HCT116 (cell line): ENCODE data around the gene UCP2. TPM values are rescaled to one million over a fixed set of nuclear protein-coding genes. Genes with fewer than 3 reads are reported as not detected.

Experiments
- ATAC-seq: fragments of 200-7000 bp; cut with Tn5 transposase; 2 replicates; pipeline ENCODE4 v1.9.1; 2020; ENCODE audit warnings: mild to moderate bottlenecking, moderate library complexity
- BruUV-seq: library from RNA; stranded (reverse); fragments of 400-500 nt; replicated peaks from 2 replicates; lab custom pipeline; 2021; lab: Mats Ljungman, UMichigan
- CTCF ChIA-PET: fragments of 300-600 bp; sonication (Branson Sonifier 250); formaldehyde crosslinking; loops from one replicate; lab custom pipeline; 2021; ENCODE audit warnings: antibody characterized with exemption; lab: Charles Lee
- POLR2A ChIA-PET: fragments of 300-600, 350-600 bp; sonication (Branson Sonifier 250); formaldehyde crosslinking; loops from one replicate; lab custom pipeline; 2021; ENCODE audit warnings: antibody characterized with exemption; lab: Charles Lee
- RAD21 ChIA-PET, 2 experiments: fragments of 300-600 bp; sonication (Branson Sonifier 250); formaldehyde crosslinking; loops; one replicate each; lab custom pipeline; 2023; ENCODE audit warnings: low total read pairs in 2 of 2; ENCODE audit not compliant: uncharacterized antibody in 2 of 2, unreplicated experiment in 2 of 2, low non-redundant PET in 1 of 2; lab: Charles Lee
- DNase-seq: peaks from one replicate; pipeline ENCODE4 v3.0.0-alpha.2; 2010; ENCODE audit warnings: low read depth, low spot score
- H2AFZ ChIP-seq: fragments of 200-600 bp; shearing (Covaris generic), sonication (generic); 2 replicates; pipeline ENCODE4 v1.6.1; 2017; ENCODE audit warnings: low read depth, mixed run types, mixed read lengths, antibody characterized with exemption, low read length; ENCODE audit not compliant: poor library complexity, severe bottlenecking
- H3K27ac ChIP-seq: 2 replicates; pipeline ENCODE4 v1.5.1; 2012; ENCODE audit warnings: low read depth, low read length
- H3K27me3 ChIP-seq: fragments of 200-600 bp; sonication (generic); 2 replicates; pipeline ENCODE4 v1.6.1; 2016; ENCODE audit warnings: mixed run types, low read length, mixed read lengths; ENCODE audit not compliant: insufficient read depth
- H3K36me3 ChIP-seq, 2 experiments: fragments of 200-500 bp in 1 of 2; fragments of 200-600 bp in 1 of 2; sonication (Bioruptor generic) in 1 of 2; sonication (generic) in 1 of 2; 2 replicates each; pipeline versions ENCODE4 v1.5.1 to v1.6.1; 2014 to 2016; ENCODE audit warnings: low read length in 2 of 2, inconsistent platforms in 1 of 2, mixed read lengths in 1 of 2, mixed run types in 1 of 2; ENCODE audit not compliant: insufficient read depth in 2 of 2, control insufficient read depth in 1 of 2
- H3K4me1 ChIP-seq, 2 experiments: fragments of 200-600 bp in 1 of 2; sonication (generic) in 1 of 2; 2 replicates each; pipeline versions ENCODE4 v1.5.1 to v1.6.1; 2012 to 2017; ENCODE audit warnings: low read length in 2 of 2, inconsistent platforms in 1 of 2, mild to moderate bottlenecking in 1 of 2, mixed read lengths in 1 of 2, mixed run types in 1 of 2, moderate library complexity in 1 of 2; ENCODE audit not compliant: insufficient read depth in 2 of 2, control insufficient read depth in 1 of 2
- H3K4me2 ChIP-seq: fragments of 200-600 bp; sonication (generic); 2 replicates; pipeline ENCODE4 v1.6.1; 2017; ENCODE audit warnings: mixed run types, low read length, mixed read lengths
- H3K4me3 ChIP-seq, 2 experiments: fragments of 200-600 bp in 1 of 2; sonication (generic) in 1 of 2; replicated peaks in 1 of 2; 2 replicates each; pipeline ENCODE4 v1.5.1; 2011 to 2016; ENCODE audit warnings: low read length in 2 of 2, control low read depth in 1 of 2, low read depth in 1 of 2, mild to moderate bottlenecking in 1 of 2, mixed read lengths in 1 of 2, mixed run types in 1 of 2
- H3K79me2 ChIP-seq: fragments of 200-600 bp; sonication (generic); 2 replicates; pipeline ENCODE4 v1.6.1; 2017; ENCODE audit warnings: mild to moderate bottlenecking, mixed run types, low read length, moderate library complexity, mixed read lengths; ENCODE audit not compliant: insufficient read depth
- H3K9ac ChIP-seq: fragments of 200-600 bp; sonication (generic); 2 replicates; pipeline ENCODE4 v1.6.1; 2016; ENCODE audit warnings: low read length, mixed read lengths
- H3K9me2 ChIP-seq: fragments of 200-600 bp; sonication (generic), shearing (Covaris generic); 2 replicates; pipeline ENCODE4 v1.6.1; 2017; ENCODE audit warnings: mixed run types, mild to moderate bottlenecking, moderate library complexity; ENCODE audit not compliant: insufficient read depth
- H3K9me3 ChIP-seq, 2 experiments: fragments of 200-500 bp in 1 of 2; fragments of 200-600 bp in 1 of 2; sonication (Bioruptor generic) in 1 of 2; sonication (generic) in 1 of 2; 2 replicates each; pipeline ENCODE4 v1.6.1; 2014 to 2017; ENCODE audit warnings: low read length in 2 of 2, mixed read lengths in 2 of 2, inconsistent platforms in 1 of 2, low read depth in 1 of 2, mild to moderate bottlenecking in 1 of 2, mixed run types in 1 of 2, moderate library complexity in 1 of 2; ENCODE audit not compliant: control insufficient read depth in 1 of 2, insufficient read depth in 1 of 2
- H4K20me1 ChIP-seq: fragments of 200-600 bp; sonication (generic), shearing (Covaris generic); 2 replicates; pipeline ENCODE4 v1.6.1; 2017; ENCODE audit warnings: mixed run types, mild to moderate bottlenecking, moderate library complexity; ENCODE audit not compliant: insufficient read depth
- EGR1 ChIP-seq: IDR thresholded peaks from 2 replicates; pipeline ENCODE4 v1.6.1; 2012; ENCODE audit warnings: low read depth
- POLR2AphosphoS5 ChIP-seq: IDR thresholded peaks from 2 replicates; pipeline ENCODE4 v1.6.1; 2011; ENCODE audit warnings: mild to moderate bottlenecking, low read depth, low read length, moderate library complexity
- RAD21 ChIP-seq: IDR thresholded peaks from 2 replicates; pipeline ENCODE4 v1.6.1; 2012; ENCODE audit warnings: low read depth, mild to moderate bottlenecking
- SRF ChIP-seq: IDR thresholded peaks from 2 replicates; pipeline ENCODE4 v1.6.1; 2012; ENCODE audit warnings: low read depth
- ZNF274 ChIP-seq: fragments of 200-500 bp; sonication (Bioruptor generic); IDR thresholded peaks from 2 replicates; pipeline ENCODE4 v1.6.1; 2014; ENCODE audit warnings: mild to moderate bottlenecking, low read depth, low read length, inconsistent platforms
- intact Hi-C: fragments of 100-400 bp; cut with micrococcal nuclease; formaldehyde crosslinking; loops from 2 replicates; pipeline ENCODE4 v1.10.0; 2022
- total RNA-seq: library from RNA; stranded (reverse); gene quantifications from one replicate; pipeline ENCODE4 v1.2.1, GENCODE V29; 2021; ENCODE audit not compliant: unreplicated experiment
- TF ChIP-seq, protein P1 (sequence below): IDR thresholded peaks from 2 replicates; pipeline ENCODE4 v1.6.1; 2012

The UCP2 gene
- total RNA-seq, 1 experiment from 2014 or later: 20.4 TPM

DNA sequence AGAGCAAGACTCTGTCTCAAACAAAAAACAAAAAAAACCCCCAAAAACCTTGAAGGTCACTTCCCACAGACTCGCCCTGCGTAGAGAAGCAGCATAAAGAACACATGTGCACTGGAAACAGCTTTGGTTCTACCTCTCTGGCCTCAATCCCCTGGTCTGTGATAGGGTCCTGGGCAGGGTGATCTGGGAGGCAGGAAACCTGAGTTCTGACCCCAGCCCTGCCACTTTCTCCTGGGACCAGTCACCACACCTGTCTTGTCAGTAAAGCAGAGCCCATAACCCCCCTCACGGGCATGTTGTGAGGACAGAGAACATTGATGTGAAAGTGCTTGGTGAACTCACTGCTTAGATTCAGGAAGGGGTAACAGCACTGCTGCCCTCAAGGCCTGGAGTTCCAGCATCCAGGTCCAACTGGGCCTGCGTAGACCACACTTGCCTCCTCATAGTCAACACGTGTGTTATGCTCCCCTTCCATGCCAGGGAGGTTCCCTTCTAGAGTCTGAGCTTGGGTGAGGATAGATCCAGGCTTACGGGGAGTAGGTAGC lies 11.4 kb downstream of the UCP2 start:
- no peaks in the 10 kb centered on the region for H4K20me1 ChIP-seq
- TF ChIP-seq ZNF274: no peak
- TF ChIP-seq POLR2AphosphoS5: 0 out of 2 replicates have a peak, but pooled peaks have one; percentile 19
- no peak for TF ChIP-seq SRF
- no peak for TF ChIP-seq EGR1
- TF ChIP-seq, all 23 proteins: peak for 1
- RAD21 ChIA-PET: no interaction called here
- Histone ChIP-seq H3K4me1 (peaks cover 2 to 6% of the 10 kb centered on the region in 2 experiments; a peak in 2 of 4 replicates), H3K27me3 (no peaks in the 10 kb centered on the region), H3K9me2 (no peaks in the 10 kb centered on the region), H3K27ac (no peak overlapping the region), H3K9ac (no peak overlapping the region), H3K36me3 (no peaks in the 10 kb centered on the region; a peak in 1 of 4 replicates), H3K9me3 (no peaks in the 10 kb centered on the region), H3K4me2 (no peak overlapping the region), H3K79me2 (no peaks in the 10 kb centered on the region), H3K4me3 (no peak overlapping the region), H2AFZ (no peak overlapping the region)
- CTCF ChIA-PET: interaction anchor here (1.5 kb wide), 1 partner anchor 8 kb away, joined by 3 read pairs; no protein-coding TSS in a partner anchor
- intact Hi-C loops: no loop called here
- DNase-seq: no peak
- BruUV-seq: no TSS peak
- no peak for ATAC-seq
- POLR2A ChIA-PET: no interaction called here

DNA sequence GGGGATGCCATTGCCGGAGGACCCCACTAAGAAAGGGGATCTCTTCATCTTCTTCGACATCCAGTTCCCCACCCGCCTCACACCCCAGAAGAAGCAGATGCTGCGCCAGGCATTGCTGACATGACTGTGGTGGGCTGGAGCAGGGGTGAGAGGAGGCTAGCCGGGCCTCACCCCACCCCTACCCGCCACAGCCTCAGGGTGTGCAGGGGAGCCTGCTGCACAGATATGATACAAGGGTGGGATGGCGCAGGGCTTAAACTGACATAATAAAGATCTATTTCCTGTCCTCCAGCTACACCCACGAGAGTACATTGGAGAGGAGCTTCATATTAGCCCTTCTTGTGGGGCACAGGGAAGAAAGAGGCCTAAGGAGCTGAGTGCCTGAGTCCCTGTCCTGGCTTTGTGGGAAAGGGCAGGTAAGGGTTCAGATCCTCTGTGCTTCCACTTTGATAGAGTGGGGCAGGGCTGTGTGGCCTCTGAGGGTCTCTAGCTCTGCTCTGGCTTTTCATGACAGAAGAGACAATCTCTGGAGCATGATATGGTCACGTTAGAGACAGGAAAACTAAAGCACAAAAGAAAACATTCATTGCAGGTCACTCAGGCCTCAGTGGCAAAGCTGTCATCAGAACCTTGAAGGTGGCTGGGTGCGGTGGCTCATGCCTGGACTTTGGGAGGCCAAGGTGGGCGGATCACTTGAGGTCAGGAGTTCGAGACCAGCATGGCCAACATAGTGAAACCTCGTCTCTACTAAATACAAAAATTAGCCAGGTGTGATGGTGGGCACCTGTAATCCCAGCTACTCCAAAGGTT lies 12.4 kb downstream of the UCP2 start:
- Histone ChIP-seq H3K27me3 (no peaks in the 10 kb centered on the region), H3K4me3 (no peak overlapping the region), H3K27ac (no peak overlapping the region), H3K36me3 (no peaks in the 10 kb centered on the region), H3K9me3 (no peaks in the 10 kb centered on the region), H3K9me2 (no peaks in the 10 kb centered on the region), H4K20me1 (no peaks in the 10 kb centered on the region), H3K4me1 (peaks cover 2 to 6% of the 10 kb centered on the region in 2 experiments; a peak in 2 of 4 replicates), H3K9ac (no peak overlapping the region), H3K4me2 (no peak overlapping the region), H3K79me2 (no peaks in the 10 kb centered on the region), H2AFZ (no peak overlapping the region)
- no TSS peak for BruUV-seq
- ChIA-PET RAD21 (no interaction called here), CTCF (no interaction called here), POLR2A (interaction anchor here (0.8 to 1.2 kb wide), 2 partner anchors 9 kb away, joined by 3 to 4 read pairs; no protein-coding TSS in a partner anchor)
- ATAC-seq: no peak
- intact Hi-C loops: loop anchor here (10.0 kb wide), 1 partner anchor 235 kb away; no protein-coding TSS in a partner anchor
- no peak for DNase-seq
- TF ChIP-seq, protein P1, sequence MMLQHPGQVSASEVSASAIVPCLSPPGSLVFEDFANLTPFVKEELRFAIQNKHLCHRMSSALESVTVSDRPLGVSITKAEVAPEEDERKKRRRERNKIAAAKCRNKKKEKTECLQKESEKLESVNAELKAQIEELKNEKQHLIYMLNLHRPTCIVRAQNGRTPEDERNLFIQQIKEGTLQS: no peak
- TF ChIP-seq RAD21 (no peak), EGR1 (no peak)
